Measurements from ENCODE around the gene FAM217A. TPM values are rescaled to one million over a fixed set of nuclear protein-coding genes. Genes with fewer than 3 reads are reported as not detected.

The FAM217A gene, protein sequence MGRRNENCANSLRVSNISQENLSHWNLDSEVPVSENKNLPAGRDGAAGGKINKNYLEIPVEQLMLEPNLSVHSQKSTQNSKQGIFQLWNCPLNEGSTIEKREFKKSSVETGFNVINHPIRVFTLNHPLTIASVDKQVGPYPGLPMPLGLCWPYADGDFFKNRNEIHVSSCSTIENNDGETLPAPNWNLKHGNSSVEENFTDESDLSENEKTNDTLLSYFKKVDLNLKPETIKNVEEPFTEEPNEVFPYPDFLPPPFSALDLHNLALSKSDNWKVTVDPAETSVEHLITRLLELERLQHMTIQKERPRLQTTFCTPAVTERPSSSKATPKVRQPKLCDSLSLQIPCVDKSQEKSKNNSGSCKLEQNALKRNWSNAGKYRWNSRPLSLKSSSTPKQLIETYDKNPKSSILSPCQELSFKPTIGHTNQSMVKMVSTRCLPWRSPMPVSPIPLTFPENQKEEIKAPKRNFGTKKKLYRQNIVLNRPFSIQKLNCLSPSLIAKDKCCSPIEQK
- total RNA-seq (10 to 100 TPM; 13.0 to 30.6 TPM), polyA plus RNA-seq (ENCODE audit: insufficient read depth, low read depth, low replicate concordance) (35.3 TPM)
- long read RNA-seq, donor 1 = 0 reads
- long read RNA-seq, donor 2, partial matches to known transcripts = 39 of 39 reads
- long read RNA-seq, donor 2, other reads (novel, unspliced or antisense) = 0 of 39 reads

DNA sequence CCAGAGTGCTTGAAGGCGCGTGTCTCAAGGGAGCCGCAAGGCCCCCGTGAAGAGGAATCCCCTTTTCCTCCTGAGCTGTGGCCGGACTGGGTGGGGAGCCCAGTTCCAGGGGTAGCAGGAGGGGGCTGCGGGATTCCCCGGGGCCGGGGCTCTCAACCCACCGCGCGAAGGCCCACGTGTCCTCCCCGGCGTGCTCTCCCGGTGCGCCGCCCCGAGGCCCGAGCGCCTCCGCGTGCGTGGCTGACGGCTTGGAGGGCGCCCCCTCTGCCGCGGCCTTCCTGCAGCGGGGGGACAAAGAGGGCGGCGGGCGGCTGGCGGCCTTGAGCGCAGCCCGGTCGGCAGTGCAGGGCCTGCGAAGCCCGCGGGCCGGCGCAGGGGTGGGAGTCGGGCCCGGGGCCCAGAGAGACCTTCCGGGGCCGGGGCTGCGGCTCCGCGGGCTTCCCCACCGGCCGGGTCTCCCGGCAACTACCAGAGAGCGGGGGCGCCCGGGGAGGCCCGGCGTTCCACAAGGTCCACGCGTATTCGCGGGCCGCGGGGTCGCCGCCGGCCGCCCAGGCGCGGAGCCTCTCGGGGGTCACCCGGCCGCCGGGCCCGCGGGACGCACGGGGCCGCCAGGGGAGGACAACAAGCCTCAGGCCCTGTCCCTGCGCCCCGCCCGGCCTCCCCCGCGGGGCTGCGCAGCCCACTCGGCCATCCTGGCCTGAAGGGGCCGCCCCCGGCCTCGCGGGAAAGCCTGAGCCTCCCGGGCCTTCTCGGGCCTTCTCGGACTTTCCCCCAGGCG lies at the start of gene FAM217A:
Gene FAM217A, minus strand, starts transcription at position 447 of the 781 bp plus-strand sequence. CDS start 1,723 bp downstream, outside the sequence.
- H3K27me3 ChIP-seq = no peaks in the 10 kb centered on the region
- H3K27ac ChIP-seq = peak within 1 kb of the TSS; percentile 65 to 73
- TF ChIP-seq, protein P1, sequence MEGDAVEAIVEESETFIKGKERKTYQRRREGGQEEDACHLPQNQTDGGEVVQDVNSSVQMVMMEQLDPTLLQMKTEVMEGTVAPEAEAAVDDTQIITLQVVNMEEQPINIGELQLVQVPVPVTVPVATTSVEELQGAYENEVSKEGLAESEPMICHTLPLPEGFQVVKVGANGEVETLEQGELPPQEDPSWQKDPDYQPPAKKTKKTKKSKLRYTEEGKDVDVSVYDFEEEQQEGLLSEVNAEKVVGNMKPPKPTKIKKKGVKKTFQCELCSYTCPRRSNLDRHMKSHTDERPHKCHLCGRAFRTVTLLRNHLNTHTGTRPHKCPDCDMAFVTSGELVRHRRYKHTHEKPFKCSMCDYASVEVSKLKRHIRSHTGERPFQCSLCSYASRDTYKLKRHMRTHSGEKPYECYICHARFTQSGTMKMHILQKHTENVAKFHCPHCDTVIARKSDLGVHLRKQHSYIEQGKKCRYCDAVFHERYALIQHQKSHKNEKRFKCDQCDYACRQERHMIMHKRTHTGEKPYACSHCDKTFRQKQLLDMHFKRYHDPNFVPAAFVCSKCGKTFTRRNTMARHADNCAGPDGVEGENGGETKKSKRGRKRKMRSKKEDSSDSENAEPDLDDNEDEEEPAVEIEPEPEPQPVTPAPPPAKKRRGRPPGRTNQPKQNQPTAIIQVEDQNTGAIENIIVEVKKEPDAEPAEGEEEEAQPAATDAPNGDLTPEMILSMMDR (IDR thresholded peaks at IDR 0.05) = no peak
- TF ChIP-seq POLR2A (IDR thresholded peaks at IDR 0.05) = no peak
- H3K36me3 ChIP-seq (ENCODE audit: low read depth, missing control alignments) = no peaks in the 10 kb centered on the region
- H3K4me1 ChIP-seq = no peaks in the 10 kb centered on the region
- intact Hi-C loops (cut with DNase I; ENCODE audit: low total_unique reads) = no loop called here
- H3K9me3 ChIP-seq = no peaks in the 10 kb centered on the region
- H3K4me3 ChIP-seq = peak within 1 kb of the TSS; percentile 53 to 56
- peak; percentile 18 for DNase-seq
- 23 to 49% methylated on average over 13 to 31 of the region's 91 CpGs for WGBS, 2 donors

DNA sequence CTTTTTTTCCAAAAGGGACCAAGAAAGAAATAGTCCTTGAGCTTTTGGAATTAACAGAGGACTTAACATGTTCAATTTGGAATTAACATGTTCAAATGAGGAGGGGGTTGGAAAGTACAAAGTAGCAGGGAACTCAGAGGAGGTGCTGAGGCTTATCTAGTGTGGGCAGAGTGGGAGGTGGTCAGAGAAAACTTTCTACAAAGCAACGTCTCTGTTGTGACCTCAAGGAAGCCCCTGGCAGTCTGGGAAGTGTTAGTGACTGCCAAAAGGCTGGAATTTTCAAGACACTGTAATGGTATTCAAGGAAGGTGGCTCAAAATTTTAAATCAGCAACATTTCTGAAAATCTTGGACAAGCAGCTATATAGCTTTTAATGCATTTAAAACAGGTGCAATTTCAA lies 49.1 kb upstream of the FAM217A start:
- intact Hi-C loops (cut with DNase I; ENCODE audit: low total_unique reads) = no loop called here
- Histone ChIP-seq H3K9me3 (no peaks in the 10 kb centered on the region), H3K27me3 (no peaks in the 10 kb centered on the region), H3K4me3 (no peak overlapping the region), H3K27ac (no peak overlapping the region), H3K36me3 (ENCODE audit: low read depth, missing control alignments) (no peaks in the 10 kb centered on the region), H3K4me1 (no peaks in the 10 kb centered on the region)
- WGBS, 2 donors = 26 to 50% methylated on average over 1 of the region's 1 CpG
- TF ChIP-seq, protein P1 (IDR thresholded peaks at IDR 0.05) = no peak
- no peak for TF ChIP-seq POLR2A (IDR thresholded peaks at IDR 0.05)
- no peak for DNase-seq

DNA sequence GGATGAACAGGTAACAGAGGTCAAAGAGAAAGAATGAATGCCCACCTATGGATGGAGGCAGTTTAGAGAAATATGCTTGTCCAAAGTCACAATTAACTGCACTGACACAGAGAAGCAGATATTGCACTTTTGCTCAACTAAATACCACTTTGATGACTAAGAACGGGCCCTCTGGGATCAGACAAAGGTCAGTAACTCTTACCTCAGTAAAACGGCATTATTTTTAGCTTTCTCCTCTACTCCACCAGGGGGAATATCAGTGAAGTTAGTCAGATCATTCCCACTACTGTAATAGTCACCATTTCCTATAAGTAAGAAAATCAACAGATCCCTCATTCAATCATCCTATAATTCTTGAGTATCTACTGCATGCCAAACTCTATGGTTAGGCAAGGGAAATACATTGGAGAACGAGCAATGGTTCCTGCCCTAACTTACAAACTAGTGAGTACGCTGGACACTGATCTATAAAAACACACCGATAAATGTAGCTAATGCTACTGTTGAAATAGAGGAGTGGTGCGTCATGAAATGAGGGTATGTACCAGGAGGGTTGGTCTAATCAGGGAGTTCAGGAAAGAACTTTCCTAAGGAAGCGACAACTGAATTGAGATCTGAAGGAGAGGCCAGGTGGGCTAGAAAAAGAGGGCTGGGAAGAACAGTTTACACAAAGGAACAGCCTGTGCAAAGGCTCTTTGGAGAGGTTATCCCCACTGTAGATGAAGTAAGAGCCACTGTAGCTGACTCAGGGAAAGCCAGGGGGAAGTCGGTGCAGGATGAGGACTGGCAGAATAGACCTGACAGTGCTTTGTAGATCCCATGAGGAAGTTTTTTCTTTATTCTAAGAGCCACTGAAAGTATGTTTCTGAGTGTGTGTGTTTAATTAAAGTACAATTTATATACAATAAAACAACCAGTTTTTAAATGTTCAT lies 47.3 kb upstream of the FAM217A start:
- no peaks in the 10 kb centered on the region for H3K9me3 ChIP-seq
- WGBS, 2 donors = 73 to 79% methylated on average over 8 of the region's 8 CpGs
- TF ChIP-seq, protein P1 (IDR thresholded peaks at IDR 0.05) = no peak
- DNase-seq = no peak
- H3K4me3 ChIP-seq = no peak overlapping the region
- H3K36me3 ChIP-seq (ENCODE audit: low read depth, missing control alignments) = no peaks in the 10 kb centered on the region
- H3K4me1 ChIP-seq = no peaks in the 10 kb centered on the region
- H3K27ac ChIP-seq = no peak overlapping the region
- intact Hi-C loops (cut with DNase I; ENCODE audit: low total_unique reads) = no loop called here
- no peaks in the 10 kb centered on the region for H3K27me3 ChIP-seq

DNA sequence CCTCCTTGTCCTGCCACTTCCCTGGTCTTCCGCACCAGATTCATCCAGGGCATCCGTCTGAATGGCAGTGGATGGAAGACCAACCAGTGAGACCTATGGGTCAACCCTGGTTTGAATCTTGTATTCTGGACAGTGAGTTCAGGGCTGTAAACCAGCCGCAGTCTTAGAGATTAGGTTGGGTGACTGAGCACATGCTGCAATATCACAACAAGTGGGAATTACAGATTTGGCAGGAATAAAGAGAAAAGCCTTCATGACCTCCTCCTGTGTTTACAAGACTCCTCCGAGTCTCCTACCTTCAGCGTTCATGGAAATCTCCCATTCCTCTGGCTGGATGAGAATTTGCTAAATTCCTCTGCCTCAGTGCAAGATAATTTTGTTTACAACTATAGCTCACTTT lies 46.6 kb upstream of the FAM217A start:
- WGBS, 2 donors = 71 to 83% methylated on average over 5 of the region's 5 CpGs
- no peak for TF ChIP-seq POLR2A (IDR thresholded peaks at IDR 0.05)
- TF ChIP-seq, protein P1 (IDR thresholded peaks at IDR 0.05) = no peak
- Histone ChIP-seq H3K4me1 (no peaks in the 10 kb centered on the region), H3K27me3 (no peaks in the 10 kb centered on the region), H3K27ac (no peak overlapping the region), H3K36me3 (ENCODE audit: low read depth, missing control alignments) (no peaks in the 10 kb centered on the region), H3K4me3 (no peak overlapping the region), H3K9me3 (no peaks in the 10 kb centered on the region)
- no peak for DNase-seq
- intact Hi-C loops (cut with DNase I; ENCODE audit: low total_unique reads) = no loop called here

Measured in testis (tissue), 5 donors.